ENCODE data around the gene MLF2. TPM values are rescaled to one million over a fixed set of nuclear protein-coding genes. Genes with fewer than 3 reads are reported as not detected.
A peak's percentile ranks its signal among the peaks of the same experiment; 100 is the strongest.

MLF2 gene, protein sequence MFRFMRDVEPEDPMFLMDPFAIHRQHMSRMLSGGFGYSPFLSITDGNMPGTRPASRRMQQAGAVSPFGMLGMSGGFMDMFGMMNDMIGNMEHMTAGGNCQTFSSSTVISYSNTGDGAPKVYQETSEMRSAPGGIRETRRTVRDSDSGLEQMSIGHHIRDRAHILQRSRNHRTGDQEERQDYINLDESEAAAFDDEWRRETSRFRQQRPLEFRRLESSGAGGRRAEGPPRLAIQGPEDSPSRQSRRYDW
- 100 to 1,000 TPM; 142 to 144 TPM for total RNA-seq

- Mint-ChIP-seq H3K4me3 (peak within 1 kb of the TSS; percentile 87), H3K4me1 (peaks cover 26% of the 10 kb centered on the region), H3K27me3 (no peaks in the 10 kb centered on the region), H3K27ac (peak within 1 kb of the TSS; percentile 97), H3K9me3 (ENCODE audit: low read depth) (no peaks in the 10 kb centered on the region), H3K36me3 (ENCODE audit: low read depth) (peaks cover 27% of the 10 kb centered on the region)
- CTCF ChIA-PET, result interaction anchor here (0.6 to 4.1 kb wide), 39 partner anchors 10 to 414 kb away, joined by 3 to 54 read pairs (median 5); partner anchors contain the start of genes CD4, CDCA3, COPS7A and GPR162
- POLR2A ChIA-PET, result interaction anchor here (0.5 to 3.0 kb wide), 12 partner anchors 10 to 221 kb away, joined by 3 to 16 read pairs (median 4); partner anchors contain the start of genes C12orf57, CD4, COPS7A and PTMS
- intact Hi-C loops (cut with DNase I, micrococcal nuclease), result loop anchor here (1.0 to 5.0 kb wide), 14 partner anchors 13 to 217 kb away; partner anchors contain the start of genes ZNF384 (in 2 of the 2), CHD4 (in 1 of the 2), COPS7A (in 1 of the 2) and EMG1 (in 1 of the 2)
- DNase-seq (peak; percentile 99), ATAC-seq (peak; percentile 96)
These were observed at the start of gene MLF2 for GRCh38 chr12:6752921-6753771. Gene MLF2, minus strand, starts transcription at chr12:6753141. Its CDS starts 807 bp downstream, at chr12:6752334.

DNA sequence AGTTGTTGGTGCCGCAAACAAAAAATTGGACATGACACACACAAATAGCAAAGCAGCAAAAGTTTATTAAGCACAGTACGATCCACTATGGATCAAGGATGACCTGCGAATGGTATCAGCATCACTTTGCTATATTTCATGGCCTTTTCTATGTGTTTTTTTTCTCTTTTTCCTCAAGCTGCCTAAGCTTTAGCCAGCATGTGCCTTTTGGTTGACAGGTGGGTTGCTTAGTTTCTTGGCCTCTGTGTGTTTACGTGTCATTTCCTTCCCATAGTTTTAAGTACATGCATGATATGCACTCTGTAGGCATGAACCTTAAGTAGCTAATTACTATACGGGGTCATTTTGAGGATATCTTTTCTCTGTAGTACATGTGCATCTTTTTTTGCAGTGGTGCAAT lies 46.2 kb upstream of the MLF2 start:
- no peaks in the 10 kb centered on the region for H3K9me3 Mint-ChIP-seq (ENCODE audit: low read depth)
- no peak overlapping the region for H3K27ac Mint-ChIP-seq
- intact Hi-C loops (cut with DNase I, micrococcal nuclease), result no loop called here
- ATAC-seq, result no peak
- no peak overlapping the region for H3K4me3 Mint-ChIP-seq
- H3K4me1 Mint-ChIP-seq, result peaks cover 44% of the 10 kb centered on the region
- H3K36me3 Mint-ChIP-seq (ENCODE audit: low read depth), result peaks cover 58% of the 10 kb centered on the region
- POLR2A ChIA-PET, result no interaction called here
- DNase-seq, result no peak
- H3K27me3 Mint-ChIP-seq, result no peaks in the 10 kb centered on the region
- CTCF ChIA-PET, result interaction anchor here (1.1 kb wide), 1 partner anchor 9 kb away, joined by 4 read pairs; no protein-coding TSS in a partner anchor

- ChIA-PET POLR2A (interaction anchor here (1.0 kb wide), 1 partner anchor 10 kb away, joined by 3 read pairs; no protein-coding TSS in a partner anchor), CTCF (interaction anchor here (0.6 to 1.6 kb wide), 6 partner anchors 30 to 59 kb away, joined by 3 to 5 read pairs (median 3); partner anchors contain the start of genes MLF2 and PTMS)
- Mint-ChIP-seq H3K4me1 (peaks cover 60% of the 10 kb centered on the region), H3K27ac (no peak overlapping the region), H3K36me3 (ENCODE audit: low read depth) (peaks cover 58% of the 10 kb centered on the region), H3K4me3 (no peak overlapping the region), H3K27me3 (no peaks in the 10 kb centered on the region), H3K9me3 (ENCODE audit: low read depth) (no peaks in the 10 kb centered on the region)
- ATAC-seq, result no peak
- intact Hi-C loops (cut with DNase I, micrococcal nuclease), result no loop called here
- no peak for DNase-seq
These were observed 43.6 kb upstream of the MLF2 start for GRCh38 chr12:6796576-6796975.

- no peak for DNase-seq
These were observed 42.1 kb upstream of the MLF2 start for GRCh38 chr12:6795088-6795487.

DNA sequence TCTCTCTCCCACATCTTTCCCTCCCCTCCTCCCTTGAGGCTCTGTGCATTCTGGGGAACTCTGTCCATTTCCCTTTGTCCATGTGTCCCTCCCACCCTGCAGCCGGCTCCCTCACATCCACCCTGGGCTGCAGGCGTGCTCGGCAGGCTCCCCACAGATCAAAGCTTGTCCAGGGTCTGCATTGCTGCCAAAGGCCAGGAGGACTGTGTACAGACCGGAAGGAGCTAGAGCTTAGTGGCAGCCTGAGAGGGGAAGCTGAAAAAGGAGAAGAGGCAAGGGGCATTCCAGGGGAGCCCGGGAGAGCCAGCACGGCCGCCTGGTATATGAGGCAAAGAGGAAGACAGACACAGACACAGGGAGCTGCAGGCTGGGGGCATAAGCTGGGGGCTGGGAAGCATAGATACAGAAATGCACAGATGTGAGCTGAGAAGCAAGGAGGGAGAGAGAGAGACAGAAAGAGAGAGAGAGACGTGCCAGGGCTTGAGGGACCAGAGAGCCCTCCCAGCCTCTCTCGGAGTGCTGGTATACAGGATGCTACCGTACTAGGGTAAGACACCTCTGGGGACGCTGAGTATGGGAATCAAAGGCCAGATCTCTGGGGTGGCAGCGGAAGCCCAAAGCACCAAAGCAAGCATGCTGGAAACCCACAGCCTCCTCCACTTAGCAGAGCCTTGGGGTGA lies 39.7 kb upstream of the MLF2 start:
- DNase-seq (peak; percentile 52), ATAC-seq (peak; percentile 20)
- H3K4me3 Mint-ChIP-seq, result peak overlapping the region; percentile 89
- H3K27me3 Mint-ChIP-seq, result no peaks in the 10 kb centered on the region
- H3K27ac Mint-ChIP-seq, result peak overlapping the region; percentile 93
- ChIA-PET CTCF (interaction anchor here (0.5 to 3.4 kb wide), 17 partner anchors 10 to 623 kb away, joined by 3 to 29 read pairs (median 3); partner anchors contain the start of genes CDCA3, MLF2 and PTMS), POLR2A (interaction anchor here (0.6 to 1.6 kb wide), 9 partner anchors 10 to 304 kb away, joined by 3 to 7 read pairs (median 4); partner anchors contain the start of genes C12orf57, COPS7A, GAPDH and LAG3)
- intact Hi-C loops (cut with DNase I, micrococcal nuclease), result loop anchor here in 1 of 2 experiments (5.0 kb wide), 2 partner anchors 35 to 40 kb away; partner anchors contain the start of genes MLF2 and P3H3
- H3K36me3 Mint-ChIP-seq (ENCODE audit: low read depth), result peaks cover 52% of the 10 kb centered on the region
- no peaks in the 10 kb centered on the region for H3K9me3 Mint-ChIP-seq (ENCODE audit: low read depth)
- H3K4me1 Mint-ChIP-seq, result peaks cover 56% of the 10 kb centered on the region

More at GRCh38 chr12:6795088-6795487, 42.1 kb upstream of the MLF2 start:
- H3K27me3 Mint-ChIP-seq, result no peaks in the 10 kb centered on the region
- ChIA-PET POLR2A (no interaction called here), CTCF (interaction anchor here (1.3 to 1.6 kb wide), 2 partner anchors 40 to 57 kb away, joined by 3 read pairs; no protein-coding TSS in a partner anchor)
- H3K27ac Mint-ChIP-seq, result no peak overlapping the region
- intact Hi-C loops (cut with DNase I, micrococcal nuclease), result no loop called here
- no peak overlapping the region for H3K4me3 Mint-ChIP-seq
- no peak for ATAC-seq
- peaks cover 60% of the 10 kb centered on the region for H3K4me1 Mint-ChIP-seq
- H3K36me3 Mint-ChIP-seq (ENCODE audit: low read depth), result peaks cover 66% of the 10 kb centered on the region
- no peaks in the 10 kb centered on the region for H3K9me3 Mint-ChIP-seq (ENCODE audit: low read depth)

GRCh38 chr12:6791931-6792520 lies 39.1 kb upstream of the MLF2 start:
- Mint-ChIP-seq H3K4me1 (peaks cover 54% of the 10 kb centered on the region), H3K9me3 (ENCODE audit: low read depth) (no peaks in the 10 kb centered on the region), H3K27me3 (no peaks in the 10 kb centered on the region), H3K27ac (peak overlapping the region; percentile 93), H3K36me3 (ENCODE audit: low read depth) (peaks cover 47% of the 10 kb centered on the region), H3K4me3 (peak overlapping the region; percentile 89)
- ChIA-PET CTCF (interaction anchor here (0.6 to 3.4 kb wide), 14 partner anchors 11 to 623 kb away, joined by 3 to 29 read pairs (median 3); partner anchors contain the start of genes MLF2 and PTMS), POLR2A (interaction anchor here (0.9 to 1.6 kb wide), 7 partner anchors 11 to 258 kb away, joined by 3 to 7 read pairs (median 5); partner anchors contain the start of genes C12orf57, COPS7A, GAPDH and LAG3)
- ATAC-seq (no peak), DNase-seq (peak; percentile 42)
- intact Hi-C loops (cut with DNase I, micrococcal nuclease), result loop anchor here in 1 of 2 experiments (2.0 to 5.0 kb wide), 3 partner anchors 19 to 40 kb away; partner anchors contain the start of genes LAG3, MLF2 and P3H3

DNA sequence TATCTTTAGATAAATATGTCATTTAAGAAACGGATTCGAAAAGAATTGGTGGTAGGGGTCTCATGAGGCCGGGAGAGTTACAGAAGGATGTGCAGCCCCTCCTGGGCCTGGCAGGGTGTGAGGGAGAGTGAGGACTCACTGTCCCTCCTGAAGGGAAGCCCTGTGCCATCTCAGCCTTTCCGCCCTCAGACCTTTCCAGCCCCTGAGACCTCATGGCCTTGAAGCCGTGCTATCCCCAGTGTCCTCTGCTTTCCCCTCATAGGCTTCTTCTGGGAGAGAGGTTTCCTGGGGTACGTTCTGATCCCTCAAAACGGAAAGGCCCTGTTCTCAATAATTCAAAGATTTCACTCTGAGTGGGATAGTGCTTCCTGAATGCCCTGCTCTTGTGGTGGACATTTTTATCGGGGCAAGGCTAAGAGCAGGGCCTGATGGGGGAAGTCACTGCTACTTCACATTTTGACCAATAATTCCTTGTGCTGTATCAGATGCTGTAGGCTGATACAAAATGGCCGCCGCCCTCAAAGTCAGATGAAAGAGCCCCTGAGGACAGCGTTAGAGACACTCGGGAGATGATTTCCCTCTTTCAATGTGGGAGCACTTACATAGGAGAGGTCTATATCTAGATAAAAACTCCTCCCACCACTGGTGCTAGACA lies 37.7 kb upstream of the MLF2 start:
- CTCF ChIA-PET, result interaction anchor here (0.5 to 3.4 kb wide), 7 partner anchors 10 to 138 kb away, joined by 3 to 37 read pairs (median 4); partner anchors contain the start of genes COPS7A and MLF2
- intact Hi-C loops (cut with DNase I, micrococcal nuclease), result loop anchor here (1.0 to 5.0 kb wide), 4 partner anchors 18 to 38 kb away; partner anchors contain the start of genes MLF2 (in 2 of the 2), LAG3 (in 1 of the 2) and P3H3 (in 1 of the 2)
- H3K4me3 Mint-ChIP-seq, result peak overlapping the region; percentile 89

GRCh38 chr12:6788972-6789924 lies 36.3 kb upstream of the MLF2 start, which contains the start of gene CD4:
Gene CD4, plus strand, starts transcription at chr12:6789528. Its CDS starts 10,611 bp downstream, at chr12:6800139.
- H3K36me3 Mint-ChIP-seq (ENCODE audit: low read depth), result peaks cover 32% of the 10 kb centered on the region
- no peaks in the 10 kb centered on the region for H3K9me3 Mint-ChIP-seq (ENCODE audit: low read depth)
- ATAC-seq (peak; percentile 79), DNase-seq (peak; percentile 94)
- H3K27me3 Mint-ChIP-seq, result no peaks in the 10 kb centered on the region
- peak within 1 kb of the TSS; percentile 93 for H3K27ac Mint-ChIP-seq
- CTCF ChIA-PET, result interaction anchor here (0.7 to 2.9 kb wide), 8 partner anchors 9 to 156 kb away, joined by 3 to 37 read pairs (median 6); partner anchors contain the start of gene MLF2
- POLR2A ChIA-PET, result interaction anchor here (0.6 to 1.9 kb wide), 10 partner anchors 9 to 255 kb away, joined by 3 to 14 read pairs (median 4); partner anchors contain the start of genes CDCA3, GAPDH, MLF2 and PTMS
- peak within 1 kb of the TSS; percentile 89 for H3K4me3 Mint-ChIP-seq
- intact Hi-C loops (cut with DNase I, micrococcal nuclease), result loop anchor here (1.0 to 5.0 kb wide), 4 partner anchors 10 to 447 kb away; partner anchors contain the start of genes CHD4 (in 2 of the 2) and TNFRSF1A (in 1 of the 2)
- H3K4me1 Mint-ChIP-seq, result peaks cover 60% of the 10 kb centered on the region

More for the DNA sequence above, 37.7 kb upstream of the MLF2 start:
- peak overlapping the region; percentile 93 for H3K27ac Mint-ChIP-seq
- no peaks in the 10 kb centered on the region for H3K9me3 Mint-ChIP-seq (ENCODE audit: low read depth)
- peak; percentile 46 for ATAC-seq
- peak; percentile 77 for DNase-seq
- peaks cover 54% of the 10 kb centered on the region for H3K4me1 Mint-ChIP-seq
- POLR2A ChIA-PET, result interaction anchor here (1.9 kb wide), 1 partner anchor 10 kb away, joined by 14 read pairs; no protein-coding TSS in a partner anchor
- no peaks in the 10 kb centered on the region for H3K27me3 Mint-ChIP-seq
- H3K36me3 Mint-ChIP-seq (ENCODE audit: low read depth), result peaks cover 40% of the 10 kb centered on the region
